ENCODE data around the gene STARD4.

Gene STARD4

DNA sequence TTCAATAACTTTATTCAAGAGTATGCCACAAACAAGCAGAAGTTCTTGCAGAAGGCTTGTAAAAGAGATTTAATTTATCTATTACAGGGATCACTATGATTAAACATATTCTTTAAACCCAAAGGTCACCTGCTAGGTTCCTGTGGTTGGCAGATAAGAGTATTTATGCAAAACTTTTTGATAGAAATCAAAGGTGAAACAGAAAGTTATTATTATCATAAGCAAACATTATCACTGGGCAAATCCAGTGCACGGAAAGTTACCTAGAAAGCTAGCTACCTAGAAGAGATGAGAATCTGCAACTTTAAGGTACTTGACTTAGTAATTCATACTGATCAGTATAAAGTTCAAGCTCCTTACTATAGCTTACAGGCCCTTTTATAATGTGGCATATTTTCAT, 3.2 kb downstream of the STARD4 start:
- ATAC-seq (ENCODE audit: low read depth) (no peak), DNase-seq (ENCODE audit: low spot score) (no peak)
- Histone ChIP-seq H3K36me3 (ENCODE audit: low read depth) (peaks cover 72% of the 10 kb centered on the region), H3K27ac (ENCODE audit: poor library complexity, severe bottlenecking) (no peak overlapping the region), H3K4me1 (ENCODE audit: insufficient read depth, poor library complexity, severe bottlenecking) (peaks cover 58% of the 10 kb centered on the region), H3K9me3 (ENCODE audit: severe bottlenecking) (no peaks in the 10 kb centered on the region), H3K27me3 (ENCODE audit: insufficient read depth, poor library complexity, severe bottlenecking) (no peaks in the 10 kb centered on the region), H3K4me3 (ENCODE audit: severe bottlenecking) (no peak overlapping the region)
- TF ChIP-seq CTCF (IDR thresholded peaks at IDR 0.05; ENCODE audit: poor library complexity, severe bottlenecking) = no peak

GRCh38 chr5:111507276-111507675, 5.1 kb downstream of the STARD4 start:
- H3K9me3 ChIP-seq (ENCODE audit: severe bottlenecking) = no peaks in the 10 kb centered on the region
- no peak overlapping the region for H3K4me3 ChIP-seq (ENCODE audit: severe bottlenecking)
- ATAC-seq (ENCODE audit: low read depth) = no peak
- DNase-seq (ENCODE audit: low spot score) = no peak
- no peak for TF ChIP-seq CTCF (IDR thresholded peaks at IDR 0.05; ENCODE audit: poor library complexity, severe bottlenecking)
- peaks cover 90% of the 10 kb centered on the region for H3K36me3 ChIP-seq (ENCODE audit: low read depth)
- no peaks in the 10 kb centered on the region for H3K27me3 ChIP-seq (ENCODE audit: insufficient read depth, poor library complexity, severe bottlenecking)
- no peak overlapping the region for H3K27ac ChIP-seq (ENCODE audit: poor library complexity, severe bottlenecking)
- H3K4me1 ChIP-seq (ENCODE audit: insufficient read depth, poor library complexity, severe bottlenecking) = peaks cover 64% of the 10 kb centered on the region

- no peak for TF ChIP-seq CTCF (IDR thresholded peaks at IDR 0.05; ENCODE audit: poor library complexity, severe bottlenecking)
Observed at GRCh38 chr5:111505096-111505495, 7.2 kb downstream of the STARD4 start.

DNA sequence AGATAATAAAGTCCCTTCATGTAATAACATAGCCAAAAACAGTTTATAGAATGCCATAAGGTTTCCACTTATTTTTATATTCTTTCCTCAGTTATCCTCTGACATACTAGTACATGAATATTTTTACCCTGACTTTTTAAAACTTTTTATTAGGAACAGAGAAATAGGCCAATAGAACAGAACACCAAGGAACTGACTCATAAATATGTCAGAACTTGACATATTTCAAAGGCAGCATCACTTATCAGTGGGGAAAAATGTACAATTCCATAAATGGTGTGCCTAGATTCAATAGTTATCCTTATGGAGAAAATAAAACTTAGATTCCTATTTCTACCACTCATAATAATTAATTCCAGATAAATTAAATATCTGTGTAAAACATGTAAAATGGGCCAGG, 9.4 kb downstream of the STARD4 start:
- ATAC-seq (ENCODE audit: low read depth) (peak; percentile 80), DNase-seq (ENCODE audit: low spot score) (no peak)
- no peak overlapping the region for H3K4me3 ChIP-seq (ENCODE audit: severe bottlenecking)
- peaks cover 50% of the 10 kb centered on the region for H3K4me1 ChIP-seq (ENCODE audit: insufficient read depth, poor library complexity, severe bottlenecking)
- H3K36me3 ChIP-seq (ENCODE audit: low read depth) = peaks cover 99% of the 10 kb centered on the region
- no peaks in the 10 kb centered on the region for H3K27me3 ChIP-seq (ENCODE audit: insufficient read depth, poor library complexity, severe bottlenecking)
- no peak for TF ChIP-seq CTCF (IDR thresholded peaks at IDR 0.05; ENCODE audit: poor library complexity, severe bottlenecking)
- H3K9me3 ChIP-seq (ENCODE audit: severe bottlenecking) = no peaks in the 10 kb centered on the region
- H3K27ac ChIP-seq (ENCODE audit: poor library complexity, severe bottlenecking) = peak overlapping the region; percentile 62

More at GRCh38 chr5:111505096-111505495, 7.2 kb downstream of the STARD4 start:
- Histone ChIP-seq H3K4me1 (ENCODE audit: insufficient read depth, poor library complexity, severe bottlenecking) (peaks cover 58% of the 10 kb centered on the region), H3K4me3 (ENCODE audit: severe bottlenecking) (no peak overlapping the region), H3K27me3 (ENCODE audit: insufficient read depth, poor library complexity, severe bottlenecking) (no peaks in the 10 kb centered on the region), H3K36me3 (ENCODE audit: low read depth) (peaks cover 99% of the 10 kb centered on the region), H3K27ac (ENCODE audit: poor library complexity, severe bottlenecking) (peak overlapping the region; percentile 62), H3K9me3 (ENCODE audit: severe bottlenecking) (no peaks in the 10 kb centered on the region)
- ATAC-seq (ENCODE audit: low read depth) (no peak), DNase-seq (ENCODE audit: low spot score) (no peak)

DNA sequence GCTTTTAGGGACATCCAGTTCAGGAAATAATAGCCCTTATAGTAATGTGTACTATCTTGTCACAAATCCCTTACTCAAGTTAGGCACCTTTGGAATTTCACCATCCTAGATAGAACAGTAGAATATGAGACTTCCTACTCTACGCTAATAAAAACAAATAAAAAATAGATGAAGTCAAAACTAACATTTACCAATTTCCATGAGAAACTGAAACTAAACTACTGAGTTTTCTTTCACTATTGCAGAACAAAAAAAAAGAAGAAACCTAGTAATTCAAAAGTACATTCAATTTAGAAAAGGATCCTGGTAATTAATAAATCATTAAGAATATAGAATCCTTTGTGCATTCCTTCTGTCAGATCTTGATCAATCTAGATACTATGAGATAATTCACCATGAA, 14.0 kb downstream of the STARD4 start:
- peaks cover 58% of the 10 kb centered on the region for H3K4me1 ChIP-seq (ENCODE audit: insufficient read depth, poor library complexity, severe bottlenecking)
- DNase-seq (ENCODE audit: low spot score) (no peak), ATAC-seq (ENCODE audit: low read depth) (no peak)
- no peaks in the 10 kb centered on the region for H3K27me3 ChIP-seq (ENCODE audit: insufficient read depth, poor library complexity, severe bottlenecking)
- TF ChIP-seq CTCF (IDR thresholded peaks at IDR 0.05; ENCODE audit: poor library complexity, severe bottlenecking) = no peak
- H3K27ac ChIP-seq (ENCODE audit: poor library complexity, severe bottlenecking) = no peak overlapping the region
- H3K4me3 ChIP-seq (ENCODE audit: severe bottlenecking) = no peak overlapping the region
- peaks cover 99% of the 10 kb centered on the region for H3K36me3 ChIP-seq (ENCODE audit: low read depth)
- no peaks in the 10 kb centered on the region for H3K9me3 ChIP-seq (ENCODE audit: severe bottlenecking)

Measured in RWPE2 (cell line).